Tibial nerve (tissue), 4 donors: Measurements from ENCODE around the gene EHF.

Experiments
- EP300 ChIP-seq, 2 donors: sonication (generic); formaldehyde crosslinking; IDR thresholded peaks; one replicate each; pipeline ENCODE4 v1.6.1; 2017; ENCODE audit warnings: antibody characterized with exemption in 2 of 2, mild to moderate bottlenecking in 1 of 2
- POLR2A ChIP-seq, 2 donors: fragments of 450-650 bp; IDR thresholded peaks; one replicate each; pipeline ENCODE4 v1.6.1; 2017; ENCODE audit warnings: antibody characterized with exemption in 2 of 2, mild to moderate bottlenecking in 2 of 2, moderate library complexity in 2 of 2
- TF ChIP-seq, protein P1 (sequence below), 5 experiments: fragments of 200-600 bp in 3 of 5; fragments of 450-650 bp in 2 of 5; sonication (generic) in 3 of 5; IDR thresholded peaks; one replicate each; pipeline ENCODE4 v1.5.1; 2016 to 2019; ENCODE audit warnings: antibody characterized with exemption in 5 of 5, mild to moderate bottlenecking in 3 of 5, moderate library complexity in 2 of 5

DNA sequence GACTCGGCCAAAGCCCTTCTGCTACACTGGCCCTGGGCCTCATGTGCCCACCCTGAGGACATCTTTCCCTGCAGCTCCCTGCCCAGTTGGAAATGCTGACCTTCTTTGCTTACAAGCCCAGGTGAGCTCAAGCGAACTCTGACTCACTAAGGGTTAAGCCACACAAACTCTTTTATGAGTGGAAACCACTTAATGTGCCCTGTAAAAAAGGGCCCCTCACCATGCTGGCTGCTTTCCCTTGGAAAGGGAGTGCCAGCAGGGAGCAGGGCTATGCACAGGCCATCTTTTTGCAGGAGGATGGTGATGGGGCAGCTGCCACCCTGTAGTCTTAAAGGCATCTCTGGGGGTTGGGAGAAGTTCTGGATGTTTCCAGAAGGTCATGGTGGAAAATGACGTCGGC is 18.7 kb downstream of the EHF start:
- TF ChIP-seq EP300 (IDR thresholded peaks at IDR 0.05) (no peak), POLR2A (IDR thresholded peaks at IDR 0.05) (no peak)
- TF ChIP-seq, protein P1, sequence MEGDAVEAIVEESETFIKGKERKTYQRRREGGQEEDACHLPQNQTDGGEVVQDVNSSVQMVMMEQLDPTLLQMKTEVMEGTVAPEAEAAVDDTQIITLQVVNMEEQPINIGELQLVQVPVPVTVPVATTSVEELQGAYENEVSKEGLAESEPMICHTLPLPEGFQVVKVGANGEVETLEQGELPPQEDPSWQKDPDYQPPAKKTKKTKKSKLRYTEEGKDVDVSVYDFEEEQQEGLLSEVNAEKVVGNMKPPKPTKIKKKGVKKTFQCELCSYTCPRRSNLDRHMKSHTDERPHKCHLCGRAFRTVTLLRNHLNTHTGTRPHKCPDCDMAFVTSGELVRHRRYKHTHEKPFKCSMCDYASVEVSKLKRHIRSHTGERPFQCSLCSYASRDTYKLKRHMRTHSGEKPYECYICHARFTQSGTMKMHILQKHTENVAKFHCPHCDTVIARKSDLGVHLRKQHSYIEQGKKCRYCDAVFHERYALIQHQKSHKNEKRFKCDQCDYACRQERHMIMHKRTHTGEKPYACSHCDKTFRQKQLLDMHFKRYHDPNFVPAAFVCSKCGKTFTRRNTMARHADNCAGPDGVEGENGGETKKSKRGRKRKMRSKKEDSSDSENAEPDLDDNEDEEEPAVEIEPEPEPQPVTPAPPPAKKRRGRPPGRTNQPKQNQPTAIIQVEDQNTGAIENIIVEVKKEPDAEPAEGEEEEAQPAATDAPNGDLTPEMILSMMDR (IDR thresholded peaks at IDR 0.05), result no peak
